Measurements from ENCODE around the gene VSNL1.

GRCh38 chr2:17617955-17618354 lies 77.5 kb downstream of the VSNL1 start:
- TF ChIP-seq GATA2 (IDR thresholded peaks at IDR 0.05; ENCODE audit: low read depth, low read length) (no peak), GATA3 (IDR thresholded peaks at IDR 0.05; ENCODE audit: low read depth, low read length) (no peak)

Measured in SH-SY5Y (cell line).